H9 (cell line): ENCODE data around the gene KCNH4. TPM values are rescaled to one million over a fixed set of nuclear protein-coding genes. Genes with fewer than 3 reads are reported as not detected.

ENCODE experiments used
- DNase-seq: peaks from one replicate; pipeline ENCODE4 v3.0.0-alpha.2; 2017
- H2AFZ ChIP-seq: one replicate; pipeline ENCODE4 v1.6.1; 2013; ENCODE audit warnings: mild to moderate bottlenecking, low read length, control low read depth, moderate library complexity
- H2AK5ac ChIP-seq: 2 replicates; pipeline ENCODE4 v1.6.1; 2013; ENCODE audit warnings: low read length, control low read depth, mixed read lengths; ENCODE audit not compliant: insufficient read length
- H2BK120ac ChIP-seq: one replicate; pipeline ENCODE4 v1.6.1; 2013; ENCODE audit warnings: low read depth, mild to moderate bottlenecking, low read length, control low read depth, inconsistent platforms; ENCODE audit not compliant: poor library complexity, severe bottlenecking
- H2BK12ac ChIP-seq: 2 replicates; pipeline ENCODE4 v1.6.1; 2013; ENCODE audit warnings: low read length, control low read depth, mixed read lengths, low read depth; ENCODE audit not compliant: insufficient read length
- H2BK15ac ChIP-seq: 2 replicates; pipeline ENCODE4 v1.6.1; 2013; ENCODE audit warnings: low read depth, low read length, control low read depth
- H2BK20ac ChIP-seq: one replicate; pipeline ENCODE4 v1.6.1; 2013; ENCODE audit warnings: low read depth, mild to moderate bottlenecking, low read length, control low read depth, inconsistent platforms; ENCODE audit not compliant: poor library complexity, severe bottlenecking
- H2BK5ac ChIP-seq: 2 replicates; pipeline ENCODE4 v1.6.1; 2013; ENCODE audit warnings: low read length, control low read depth, mixed read lengths; ENCODE audit not compliant: insufficient read length
- H3K14ac ChIP-seq: 2 replicates; pipeline ENCODE4 v1.6.1; 2013; ENCODE audit warnings: low read length, control low read depth; ENCODE audit not compliant: insufficient read depth
- H3K18ac ChIP-seq: 2 replicates; pipeline ENCODE4 v1.6.1; 2013; ENCODE audit warnings: low read depth, mild to moderate bottlenecking, mixed read lengths, low read length, control low read depth; ENCODE audit not compliant: insufficient read length
- H3K23ac ChIP-seq: 2 replicates; pipeline ENCODE4 v1.6.1; 2013; ENCODE audit warnings: low read length, control low read depth, mixed read lengths, low read depth; ENCODE audit not compliant: insufficient read length
- H3K23me2 ChIP-seq: 2 replicates; pipeline ENCODE4 v1.6.1; 2013; ENCODE audit warnings: low read depth, mild to moderate bottlenecking, mixed read lengths, low read length, control low read depth; ENCODE audit not compliant: insufficient read length, poor library complexity, severe bottlenecking
- H3K27ac ChIP-seq: 2 replicates; pipeline ENCODE4 v1.5.1; 2013; ENCODE audit warnings: low read length, control low read depth, mixed read lengths, low read depth; ENCODE audit not compliant: insufficient read length
- H3K27me3 ChIP-seq: 2 replicates; pipeline ENCODE4 v1.6.1; 2013; ENCODE audit warnings: low read length, control low read depth, inconsistent platforms; ENCODE audit not compliant: insufficient read depth
- H3K4ac ChIP-seq: 2 replicates; pipeline ENCODE4 v1.6.1; 2013; ENCODE audit warnings: low read depth, mild to moderate bottlenecking, control low read depth, inconsistent platforms, low read length, moderate library complexity
- H3K4me1 ChIP-seq: 2 replicates; pipeline ENCODE4 v1.6.1; 2013; ENCODE audit warnings: low read length, control low read depth, inconsistent platforms; ENCODE audit not compliant: insufficient read depth
- H3K4me2 ChIP-seq: 2 replicates; pipeline ENCODE4 v1.6.1; 2013; ENCODE audit warnings: low read length, control low read depth, mixed read lengths; ENCODE audit not compliant: insufficient read length, insufficient read depth
- H3K56ac ChIP-seq: 2 replicates; pipeline ENCODE4 v1.6.1; 2013; ENCODE audit warnings: low read depth, mild to moderate bottlenecking, mixed read lengths, low read length, control low read depth; ENCODE audit not compliant: insufficient read length
- H3K79me1 ChIP-seq: 2 replicates; pipeline ENCODE4 v1.6.1; 2013; ENCODE audit warnings: low read depth, mild to moderate bottlenecking, moderate library complexity, low read length, control low read depth, inconsistent platforms; ENCODE audit not compliant: insufficient read depth, poor library complexity, severe bottlenecking
- H3K79me2 ChIP-seq: 2 replicates; pipeline ENCODE4 v1.6.1; 2013; ENCODE audit warnings: low read length, control low read depth, inconsistent platforms; ENCODE audit not compliant: insufficient read depth
- H3K9ac ChIP-seq: 2 replicates; pipeline ENCODE4 v1.6.1; 2013; ENCODE audit warnings: low read length, control low read depth, mixed read lengths; ENCODE audit not compliant: insufficient read length; ENCODE audit errors: extremely low read depth
- H3K9me3 ChIP-seq: one replicate; pipeline ENCODE4 v1.6.1; 2013; ENCODE audit warnings: low read depth, low read length, inconsistent platforms; ENCODE audit not compliant: control insufficient read depth
- H3T11ph ChIP-seq: one replicate; pipeline ENCODE4 v1.6.1; 2013; ENCODE audit warnings: mild to moderate bottlenecking, low read length, control low read depth, inconsistent platforms
- H4K20me1 ChIP-seq: one replicate; pipeline ENCODE4 v1.6.1; 2013; ENCODE audit not compliant: control insufficient read depth, insufficient read length, insufficient read depth
- H4K5ac ChIP-seq: 2 replicates; pipeline ENCODE4 v1.6.1; 2013; ENCODE audit warnings: low read depth, mild to moderate bottlenecking, mixed read lengths, low read length, control low read depth; ENCODE audit not compliant: insufficient read length
- H4K8ac ChIP-seq: replicated peaks from 2 replicates; pipeline ENCODE4 v1.6.1; 2013; ENCODE audit warnings: low read length, control low read depth, mixed read lengths, low read depth; ENCODE audit not compliant: insufficient read length
- H4K91ac ChIP-seq: 2 replicates; pipeline ENCODE4 v1.6.1; 2013; ENCODE audit warnings: low read depth, mild to moderate bottlenecking, moderate library complexity, mixed read lengths, low read length, control low read depth; ENCODE audit not compliant: insufficient read length
- H3K27ac Mint-ChIP-seq, 3 experiments: 2 replicates in 2 of 3; 3 replicates in 1 of 3; pipeline ENCODE4 v1.8.0; 2020 to 2021; ENCODE audit warnings: mixed read lengths in 3 of 3, mild to moderate bottlenecking in 1 of 3, moderate library complexity in 1 of 3
- H3K27me3 Mint-ChIP-seq: 2 replicates; pipeline ENCODE4 v1.8.0; 2021; ENCODE audit warnings: low read depth, mild to moderate bottlenecking, moderate library complexity, mixed read lengths
- H3K36me3 Mint-ChIP-seq, 3 experiments: 2 replicates in 2 of 3; 3 replicates in 1 of 3; pipeline ENCODE4 v1.8.0; 2020 to 2021; ENCODE audit warnings: low read depth in 3 of 3, mixed read lengths in 3 of 3; ENCODE audit not compliant: insufficient read depth in 1 of 3
- H3K4me1 Mint-ChIP-seq, 2 experiments: 2 replicates each; pipeline ENCODE4 v1.8.0; 2020; ENCODE audit warnings: mixed read lengths in 2 of 2
- H3K4me3 Mint-ChIP-seq, 2 experiments: 2 replicates in 1 of 2; 3 replicates in 1 of 2; pipeline ENCODE4 v1.8.0; 2020 to 2021; ENCODE audit warnings: mild to moderate bottlenecking in 2 of 2, mixed read lengths in 2 of 2, moderate library complexity in 1 of 2
- H3K9me3 Mint-ChIP-seq, 2 experiments: 2 replicates in 1 of 2; 3 replicates in 1 of 2; pipeline ENCODE4 v1.8.0; 2020; ENCODE audit warnings: mild to moderate bottlenecking in 2 of 2, mixed read lengths in 2 of 2, moderate library complexity in 1 of 2
- CTCF ChIP-seq: fragments of 200-600 bp; sonication (generic); conservative IDR thresholded peaks from 3 replicates; pipeline ENCODE4 v1.8.0; 2021; ENCODE audit warnings: antibody characterized with exemption, mild to moderate bottlenecking
- WGBS: extraction: QIAGEN DNeasy Blood & Tissue Kit; methylation state at CpG from one replicate; pipeline ENCODE4 v1.1.7; 2013; ENCODE audit warnings: missing lambda C conversion rate, low lambda C conversion rate, mixed read lengths; ENCODE audit not compliant: insufficient read length; ENCODE audit errors: extremely low coverage; 5-methylcytosine and 5-hydroxymethylcytosine counted together
- total RNA-seq: library from RNA; stranded (reverse); gene quantifications from 2 replicates; pipeline ENCODE4 v1.2.1, GENCODE V29; 2021

The KCNH4 gene
- total RNA-seq, 1 experiment from 2014 or later, result not detected

- H4K5ac ChIP-seq, result no peak overlapping the region
- no peaks in the 10 kb centered on the region for H3K9me3 Mint-ChIP-seq
- H3K27ac Mint-ChIP-seq, result no peak overlapping the region; a peak in 1 of 7 replicates
- H3K23me2 ChIP-seq, result peaks cover 6% of the 10 kb centered on the region
- H4K8ac ChIP-seq, result no peak overlapping the region
- H3K23ac ChIP-seq, result no peak overlapping the region
- no peaks in the 10 kb centered on the region for H4K20me1 ChIP-seq
- H3K36me3 Mint-ChIP-seq, result no peaks in the 10 kb centered on the region
- H3K56ac ChIP-seq, result no peak overlapping the region
- H3K4me1 ChIP-seq, result no peaks in the 10 kb centered on the region
- H2AK5ac ChIP-seq, result no peak overlapping the region
- H3K79me1 ChIP-seq, result no peaks in the 10 kb centered on the region
- peaks cover 15 to 18% of the 10 kb centered on the region in 2 experiments for H3K4me1 Mint-ChIP-seq
- H3T11ph ChIP-seq, result no peak overlapping the region
- no peak overlapping the region for H2BK20ac ChIP-seq
- H3K4me3 Mint-ChIP-seq, result no peak overlapping the region
- H3K4ac ChIP-seq, result no peak overlapping the region
- H2BK15ac ChIP-seq, result no peak overlapping the region
- no peak overlapping the region for H2BK5ac ChIP-seq
- no peaks in the 10 kb centered on the region for H3K27me3 ChIP-seq
- H3K9ac ChIP-seq, result no peak overlapping the region
- H2AFZ ChIP-seq, result no peak overlapping the region
- peaks cover under 1% of the 10 kb centered on the region; the same call in 1 of the 2 replicates for H3K27me3 Mint-ChIP-seq
- no peak overlapping the region for H3K4me2 ChIP-seq
- H3K18ac ChIP-seq, result no peak overlapping the region
- no peak overlapping the region for H3K14ac ChIP-seq
- no peak overlapping the region for H2BK12ac ChIP-seq
- DNase-seq, result no peak
- H3K79me2 ChIP-seq, result no peaks in the 10 kb centered on the region
- no CpG with 5 or more reads among the region's 14 CpGs for WGBS
- no peak overlapping the region for H4K91ac ChIP-seq
- no peak for TF ChIP-seq CTCF
- H3K9me3 ChIP-seq, result no peaks in the 10 kb centered on the region
- no peak overlapping the region for H2BK120ac ChIP-seq
- H3K27ac ChIP-seq, result no peak overlapping the region
These were observed 21.0 kb downstream of the KCNH4 start for GRCh38 chr17:42159796-42160530.
